ENCODE data around the gene SAMD4B. TPM values are rescaled to one million over a fixed set of nuclear protein-coding genes. Genes with fewer than 3 reads are reported as not detected.

SAMD4B gene
- total RNA-seq, 2 donors from 2014 or later = 41.5 to 77.8 TPM

DNA sequence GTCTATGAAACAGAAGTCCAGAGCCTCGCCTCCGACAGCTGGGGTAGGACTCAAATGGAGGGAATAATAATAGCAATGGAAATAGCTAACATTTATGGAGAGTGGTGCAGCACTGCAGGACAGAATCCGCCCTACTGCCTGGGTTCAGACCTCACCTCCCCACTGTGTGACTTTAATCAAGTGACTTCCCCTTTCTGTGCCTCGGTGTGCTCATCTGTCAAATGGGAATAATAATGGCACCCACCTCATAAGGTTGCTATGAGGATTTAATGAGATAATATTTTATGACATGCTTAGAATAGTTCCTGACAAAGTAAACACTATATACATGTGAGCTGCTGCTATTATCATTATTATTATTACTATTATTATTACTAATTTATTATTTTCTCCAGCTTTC is 24.7 kb upstream of the SAMD4B start:
- DNase-seq = no peak
- no peaks in the 10 kb centered on the region for H3K36me3 ChIP-seq (replicated peaks in 1 of 2; ENCODE audit: insufficient read depth in 1 of 2, low read depth in 2 of 2)
- H3K27ac ChIP-seq = no peak overlapping the region
- H3K4me1 ChIP-seq = peaks cover 12% of the 10 kb centered on the region
- H3K9me3 ChIP-seq = no peaks in the 10 kb centered on the region
- no peak for ATAC-seq
- WGBS, 2 donors = 92 to 93% methylated on average over 4 of the region's 4 CpGs
- no peaks in the 10 kb centered on the region for H3K27me3 ChIP-seq
- intact Hi-C loops (cut with DNase I) = loop anchor here (5.0 kb wide), 1 partner anchor 200 kb away; no protein-coding TSS in a partner anchor
- TF ChIP-seq POLR2A (IDR thresholded peaks at IDR 0.05) = no peak
- TF ChIP-seq, protein P1, sequence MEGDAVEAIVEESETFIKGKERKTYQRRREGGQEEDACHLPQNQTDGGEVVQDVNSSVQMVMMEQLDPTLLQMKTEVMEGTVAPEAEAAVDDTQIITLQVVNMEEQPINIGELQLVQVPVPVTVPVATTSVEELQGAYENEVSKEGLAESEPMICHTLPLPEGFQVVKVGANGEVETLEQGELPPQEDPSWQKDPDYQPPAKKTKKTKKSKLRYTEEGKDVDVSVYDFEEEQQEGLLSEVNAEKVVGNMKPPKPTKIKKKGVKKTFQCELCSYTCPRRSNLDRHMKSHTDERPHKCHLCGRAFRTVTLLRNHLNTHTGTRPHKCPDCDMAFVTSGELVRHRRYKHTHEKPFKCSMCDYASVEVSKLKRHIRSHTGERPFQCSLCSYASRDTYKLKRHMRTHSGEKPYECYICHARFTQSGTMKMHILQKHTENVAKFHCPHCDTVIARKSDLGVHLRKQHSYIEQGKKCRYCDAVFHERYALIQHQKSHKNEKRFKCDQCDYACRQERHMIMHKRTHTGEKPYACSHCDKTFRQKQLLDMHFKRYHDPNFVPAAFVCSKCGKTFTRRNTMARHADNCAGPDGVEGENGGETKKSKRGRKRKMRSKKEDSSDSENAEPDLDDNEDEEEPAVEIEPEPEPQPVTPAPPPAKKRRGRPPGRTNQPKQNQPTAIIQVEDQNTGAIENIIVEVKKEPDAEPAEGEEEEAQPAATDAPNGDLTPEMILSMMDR (IDR thresholded peaks at IDR 0.05) = no peak
- H3K4me3 ChIP-seq = no peak overlapping the region

DNA sequence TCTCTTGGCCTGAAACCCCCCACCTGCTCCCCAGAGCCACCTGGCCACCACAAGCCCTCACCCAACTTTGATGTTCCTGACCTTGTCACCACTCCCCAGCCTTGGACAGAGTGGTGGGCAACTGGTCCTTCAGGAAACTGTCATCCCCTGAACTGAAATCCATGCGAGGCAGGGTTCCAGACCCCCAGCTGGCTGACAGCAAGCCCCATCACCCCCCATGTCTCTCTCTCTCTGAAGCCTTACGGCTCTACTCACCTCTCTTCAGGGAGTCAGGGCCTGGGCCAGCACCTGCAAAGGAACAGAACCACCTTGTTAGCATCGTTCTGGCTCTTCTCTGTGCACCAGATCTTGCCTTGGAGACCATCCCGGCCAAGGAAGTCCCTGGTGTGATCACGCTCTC is 24.1 kb upstream of the SAMD4B start:
- no peak for TF ChIP-seq POLR2A (IDR thresholded peaks at IDR 0.05)
- TF ChIP-seq, protein P1 (IDR thresholded peaks at IDR 0.05) = no peak
- no peaks in the 10 kb centered on the region for H3K36me3 ChIP-seq (replicated peaks in 1 of 2; ENCODE audit: insufficient read depth in 1 of 2, low read depth in 2 of 2)
- 73 to 94% methylated on average over 4 to 5 of the region's 5 CpGs for WGBS, 2 donors
- ATAC-seq = no peak
- intact Hi-C loops (cut with DNase I) = loop anchor here (5.0 kb wide), 1 partner anchor 201 kb away; no protein-coding TSS in a partner anchor
- H3K4me1 ChIP-seq = peaks cover 12% of the 10 kb centered on the region
- H3K4me3 ChIP-seq = no peak overlapping the region
- no peaks in the 10 kb centered on the region for H3K27me3 ChIP-seq
- no peak overlapping the region for H3K27ac ChIP-seq
- no peaks in the 10 kb centered on the region for H3K9me3 ChIP-seq
- no peak for DNase-seq

DNA sequence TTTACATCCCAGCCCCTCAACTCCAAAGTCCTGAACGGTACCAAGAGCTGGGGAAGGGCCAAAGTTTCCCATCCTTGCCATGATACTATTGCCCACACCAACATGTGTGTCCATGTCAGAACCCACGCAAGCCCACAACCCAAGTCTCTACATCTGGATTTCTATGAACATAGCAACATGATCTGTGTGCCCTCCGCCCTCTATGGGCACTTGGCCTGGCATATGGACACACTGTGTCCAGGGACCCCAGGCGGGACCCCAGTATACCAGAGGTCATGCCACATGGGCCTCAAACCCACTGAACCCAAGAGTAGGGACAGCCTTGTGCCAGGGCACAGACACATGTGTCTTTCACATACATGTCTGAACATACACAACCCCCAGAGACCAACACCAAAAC is 23.5 kb upstream of the SAMD4B start:
- H3K36me3 ChIP-seq (replicated peaks in 1 of 2; ENCODE audit: insufficient read depth in 1 of 2, low read depth in 2 of 2) = no peaks in the 10 kb centered on the region
- intact Hi-C loops (cut with DNase I) = loop anchor here (5.0 kb wide), 1 partner anchor 201 kb away; no protein-coding TSS in a partner anchor
- H3K4me3 ChIP-seq = no peak overlapping the region
- no peak for ATAC-seq
- no peak for DNase-seq
- peaks cover 12% of the 10 kb centered on the region for H3K4me1 ChIP-seq
- H3K9me3 ChIP-seq = no peaks in the 10 kb centered on the region
- H3K27ac ChIP-seq = no peak overlapping the region
- 86 to 100% methylated on average over 3 to 4 of the region's 4 CpGs for WGBS, 2 donors
- no peaks in the 10 kb centered on the region for H3K27me3 ChIP-seq
- TF ChIP-seq POLR2A (IDR thresholded peaks at IDR 0.05) = no peak
- TF ChIP-seq, protein P1 (IDR thresholded peaks at IDR 0.05) = no peak

DNA sequence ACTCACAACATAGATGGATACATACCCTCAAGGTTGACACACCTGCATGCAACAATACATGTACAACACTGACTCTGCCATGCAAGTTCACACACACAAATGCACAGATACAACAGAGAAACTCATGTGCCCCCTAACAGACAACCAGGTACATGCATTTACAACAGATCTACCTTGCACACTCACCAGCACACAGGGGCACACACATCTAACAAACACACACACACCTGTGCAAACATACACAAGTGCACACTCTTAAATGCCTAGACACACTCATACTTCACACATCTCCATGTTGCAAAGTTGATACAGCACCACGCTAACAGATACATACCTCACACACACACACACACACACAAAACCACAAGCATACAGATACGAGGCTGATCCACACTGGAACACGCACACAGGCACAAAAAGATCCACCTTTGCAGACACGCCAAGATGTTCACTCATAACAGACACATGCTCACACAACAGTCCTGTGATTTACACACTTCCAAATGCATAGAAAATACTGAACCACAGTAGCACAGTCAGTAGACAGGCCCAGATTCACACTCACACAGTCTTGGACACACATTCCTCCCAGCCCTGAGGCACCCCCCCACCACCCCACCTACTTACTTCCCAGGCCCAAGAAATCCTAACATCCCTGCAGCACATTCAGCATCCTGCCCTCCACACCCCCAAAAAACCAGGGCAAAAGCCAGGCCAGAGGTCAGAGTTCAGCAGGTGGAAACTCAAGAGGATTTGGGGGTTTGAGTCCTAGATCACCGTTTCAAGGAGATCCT is 22.9 kb upstream of the SAMD4B start:
- Histone ChIP-seq H3K27me3 (no peaks in the 10 kb centered on the region), H3K4me1 (peaks cover 12% of the 10 kb centered on the region), H3K36me3 (replicated peaks in 1 of 2; ENCODE audit: insufficient read depth in 1 of 2, low read depth in 2 of 2) (no peaks in the 10 kb centered on the region), H3K9me3 (no peaks in the 10 kb centered on the region), H3K4me3 (no peak overlapping the region), H3K27ac (no peak overlapping the region)
- 74 to 81% methylated on average over 5 of the region's 5 CpGs for WGBS, 2 donors
- no peak for ATAC-seq
- TF ChIP-seq, protein P1 (IDR thresholded peaks at IDR 0.05) = no peak
- TF ChIP-seq POLR2A (IDR thresholded peaks at IDR 0.05) = no peak
- no peak for DNase-seq
- intact Hi-C loops (cut with DNase I) = loop anchor here (5.0 kb wide), 1 partner anchor 202 kb away; no protein-coding TSS in a partner anchor

Measured in body of pancreas (tissue), 4 donors.